Transverse colon (tissue), 4 donors: ENCODE results near the gene ABL2. TPM values are rescaled to one million over a fixed set of nuclear protein-coding genes. Genes with fewer than 3 reads are reported as not detected.
A peak's percentile ranks its signal among the peaks of the same experiment; 100 is the strongest.

Source experiments
- DNase-seq: peaks from one replicate; pipeline ENCODE4 v3.0.0-alpha.2; 2019
- H3K27ac ChIP-seq, 4 donors: fragments of 200-600 bp; sonication (generic); 2 replicates each; pipeline ENCODE4 v1.5.1; 2016 to 2018; ENCODE audit warnings: inconsistent platforms in 4 of 4
- H3K27me3 ChIP-seq: fragments of 200-600 bp; sonication (generic); 2 replicates; pipeline ENCODE4 v1.5.1; 2017; ENCODE audit warnings: inconsistent platforms
- H3K36me3 ChIP-seq, 4 donors: fragments of 200-600 bp; sonication (generic); 2 replicates each; pipeline ENCODE4 v1.5.1; 2017 to 2019; ENCODE audit warnings: inconsistent platforms in 4 of 4
- H3K4me1 ChIP-seq, 4 donors: fragments of 200-600 bp; sonication (generic); 2 replicates each; pipeline ENCODE4 v1.5.1; 2017 to 2020; ENCODE audit warnings: inconsistent platforms in 4 of 4
- H3K4me3 ChIP-seq, 4 donors: fragments of 200-600 bp; sonication (generic); 1 replicate in 1 of 4; 2 replicates in 3 of 4; pipeline versions ENCODE4 v1.5.1 to v1.6.1; 2017 to 2019; ENCODE audit warnings: inconsistent platforms in 4 of 4
- H3K9me3 ChIP-seq, 2 donors: fragments of 200-600 bp; sonication (generic); 2 replicates each; pipeline ENCODE4 v1.5.1; 2017 to 2019; ENCODE audit warnings: inconsistent platforms in 2 of 2
- EP300 ChIP-seq: sonication (generic); formaldehyde crosslinking; IDR thresholded peaks from one replicate; pipeline ENCODE4 v1.6.1; 2017; ENCODE audit warnings: antibody characterized with exemption, low read depth
- POLR2A ChIP-seq: fragments of 450-650 bp; IDR thresholded peaks from one replicate; pipeline ENCODE4 v1.6.1; 2016; ENCODE audit warnings: antibody characterized with exemption, mild to moderate bottlenecking, moderate library complexity
- POLR2AphosphoS5 ChIP-seq, 3 donors: sonication (generic); formaldehyde crosslinking; IDR thresholded peaks; one replicate each; pipeline ENCODE4 v1.6.1; 2016; ENCODE audit warnings: antibody characterized with exemption in 3 of 3
- WGBS, 2 donors: methylation state at CpG; one replicate each; pipeline ENCODE4 v1.1.5; 2018; ENCODE audit warnings: low coverage in 1 of 2; 5-methylcytosine and 5-hydroxymethylcytosine counted together
- in situ Hi-C, 4 donors: fragments of 200-750 bp; cut with MboI; loops; one replicate each; pipeline versions ENCODE4 v1.15.0 to v1.15.1; 2017; ENCODE audit warnings: low sequenced_read_pairs in 3 of 4, low pct_ligation_motif_present in 1 of 4, low pct_unique_long_range_greater_than_20kb in 1 of 4
- intact Hi-C: fragments of 100-400 bp; cut with DNase I; formaldehyde crosslinking; loops from one replicate; pipeline ENCODE4 v1.15.1; 2023; ENCODE audit warnings: low total_unique reads
- total RNA-seq, 4 donors: library from RNA; depleted of rRNA; stranded (reverse); fragments of >200 nt; gene quantifications; one replicate each; pipeline ENCODE4 v1.1.0, GENCODE V29; 2016
- TF ChIP-seq, protein P1 (sequence below), 5 experiments: fragments of 200-600 bp in 3 of 5; fragments of 450-650 bp in 2 of 5; sonication (generic) in 3 of 5; IDR thresholded peaks; 1 replicate in 2 of 5; 2 replicates in 3 of 5; pipeline ENCODE4 v1.5.1; 2016 to 2017; ENCODE audit warnings: antibody characterized with exemption in 5 of 5, inconsistent platforms in 3 of 5, mild to moderate bottlenecking in 2 of 5, moderate library complexity in 1 of 5

Gene ABL2
- total RNA-seq, 4 donors from 2014 or later = 9.6 to 51.7 (median 14.3) TPM

DNA sequence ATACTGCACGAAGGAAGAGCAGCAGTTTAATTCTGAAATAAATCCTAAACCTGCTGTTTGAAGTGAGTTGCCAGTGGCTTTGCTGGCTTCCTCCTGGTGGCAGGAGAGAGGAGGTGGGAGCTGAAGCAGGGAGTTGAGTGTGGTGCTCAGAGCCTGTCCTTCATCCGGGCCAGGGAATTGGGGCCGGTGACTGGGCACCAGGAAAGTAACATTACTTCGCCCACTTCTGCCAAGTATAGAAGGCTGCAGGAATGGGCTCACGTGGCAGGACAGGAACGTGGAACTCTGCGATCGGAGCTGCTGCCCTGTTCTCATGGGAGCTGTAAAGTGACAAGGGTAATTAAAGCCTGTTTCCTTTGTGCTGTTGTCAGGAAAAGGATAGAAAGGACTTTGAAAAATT is 139.0 kb downstream of the ABL2 start:
- H3K4me3 ChIP-seq = no peak overlapping the region
- no peaks in the 10 kb centered on the region for H3K27me3 ChIP-seq
- H3K36me3 ChIP-seq = peaks cover 0 to 31% (median 7%) of the 10 kb centered on the region in 4 donors
- DNase-seq = no peak
- 86 to 93% methylated on average over 7 to 8 of the region's 8 CpGs for WGBS, 2 donors
- intact Hi-C loops = no loop called here
- H3K27ac ChIP-seq = no peak overlapping the region
- H3K9me3 ChIP-seq = no peaks in the 10 kb centered on the region
- in situ Hi-C loops = loop anchor here in 1 of 4 donors (25.0 kb wide), 1 partner anchor 272 kb away; the partner anchor contains the start of gene AXDND1
- H3K4me1 ChIP-seq = no peaks in the 10 kb centered on the region
- no peak for TF ChIP-seq POLR2A
- TF ChIP-seq EP300 = no peak
- TF ChIP-seq, protein P1, sequence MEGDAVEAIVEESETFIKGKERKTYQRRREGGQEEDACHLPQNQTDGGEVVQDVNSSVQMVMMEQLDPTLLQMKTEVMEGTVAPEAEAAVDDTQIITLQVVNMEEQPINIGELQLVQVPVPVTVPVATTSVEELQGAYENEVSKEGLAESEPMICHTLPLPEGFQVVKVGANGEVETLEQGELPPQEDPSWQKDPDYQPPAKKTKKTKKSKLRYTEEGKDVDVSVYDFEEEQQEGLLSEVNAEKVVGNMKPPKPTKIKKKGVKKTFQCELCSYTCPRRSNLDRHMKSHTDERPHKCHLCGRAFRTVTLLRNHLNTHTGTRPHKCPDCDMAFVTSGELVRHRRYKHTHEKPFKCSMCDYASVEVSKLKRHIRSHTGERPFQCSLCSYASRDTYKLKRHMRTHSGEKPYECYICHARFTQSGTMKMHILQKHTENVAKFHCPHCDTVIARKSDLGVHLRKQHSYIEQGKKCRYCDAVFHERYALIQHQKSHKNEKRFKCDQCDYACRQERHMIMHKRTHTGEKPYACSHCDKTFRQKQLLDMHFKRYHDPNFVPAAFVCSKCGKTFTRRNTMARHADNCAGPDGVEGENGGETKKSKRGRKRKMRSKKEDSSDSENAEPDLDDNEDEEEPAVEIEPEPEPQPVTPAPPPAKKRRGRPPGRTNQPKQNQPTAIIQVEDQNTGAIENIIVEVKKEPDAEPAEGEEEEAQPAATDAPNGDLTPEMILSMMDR (IDR thresholded peaks at IDR 0.05) = no peak
- no peak for TF ChIP-seq POLR2AphosphoS5 (IDR thresholded peaks at IDR 0.05)

DNA sequence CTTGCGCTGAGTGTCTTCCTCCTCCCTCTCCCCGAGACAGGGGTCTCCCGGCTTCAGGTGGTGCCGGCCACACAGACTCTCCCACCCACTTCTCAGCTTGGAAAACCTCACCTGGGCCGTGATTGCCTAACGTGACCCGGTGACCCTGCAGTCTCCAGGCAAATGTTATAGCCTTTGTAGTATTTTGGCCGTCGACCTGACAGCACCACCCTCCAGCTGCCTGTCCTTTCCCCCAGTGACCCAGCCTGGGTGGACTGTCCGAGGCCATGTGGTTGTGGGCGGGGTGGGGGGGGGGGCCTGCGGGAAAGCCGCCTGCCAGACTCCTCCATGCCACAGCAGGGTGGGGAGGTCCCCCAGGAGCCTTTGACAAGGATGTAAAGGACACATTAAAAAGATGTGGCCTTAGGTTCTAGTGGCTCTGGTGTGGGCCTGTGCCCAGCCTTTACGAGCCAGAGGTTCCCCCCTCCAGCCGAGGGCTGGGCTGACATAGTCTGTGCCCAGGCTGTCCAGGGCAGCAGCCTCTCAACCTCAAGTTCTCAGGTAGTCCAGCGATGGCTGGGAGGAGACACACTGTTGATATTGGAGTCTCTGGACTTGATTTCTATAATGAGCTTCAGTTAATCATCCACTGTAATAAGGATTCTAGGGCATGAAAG is 139.5 kb downstream of the ABL2 start:
- H3K27me3 ChIP-seq = no peaks in the 10 kb centered on the region
- peaks cover 0 to 25% (median 4%) of the 10 kb centered on the region in 4 donors for H3K36me3 ChIP-seq
- H3K4me1 ChIP-seq = no peaks in the 10 kb centered on the region
- no peak overlapping the region for H3K4me3 ChIP-seq
- TF ChIP-seq POLR2A (no peak), EP300 (no peak)
- H3K9me3 ChIP-seq = no peaks in the 10 kb centered on the region
- DNase-seq = no peak
- WGBS, 2 donors = 80% methylated on average over 10 of the region's 16 CpGs; no CpG with 5 or more reads in 1 of the 2 donors
- no peak overlapping the region for H3K27ac ChIP-seq
- in situ Hi-C loops (loop anchor here in 1 of 4 donors (25.0 kb wide), 1 partner anchor 272 kb away; the partner anchor contains the start of gene AXDND1), intact Hi-C loops (no loop called here)

DNA sequence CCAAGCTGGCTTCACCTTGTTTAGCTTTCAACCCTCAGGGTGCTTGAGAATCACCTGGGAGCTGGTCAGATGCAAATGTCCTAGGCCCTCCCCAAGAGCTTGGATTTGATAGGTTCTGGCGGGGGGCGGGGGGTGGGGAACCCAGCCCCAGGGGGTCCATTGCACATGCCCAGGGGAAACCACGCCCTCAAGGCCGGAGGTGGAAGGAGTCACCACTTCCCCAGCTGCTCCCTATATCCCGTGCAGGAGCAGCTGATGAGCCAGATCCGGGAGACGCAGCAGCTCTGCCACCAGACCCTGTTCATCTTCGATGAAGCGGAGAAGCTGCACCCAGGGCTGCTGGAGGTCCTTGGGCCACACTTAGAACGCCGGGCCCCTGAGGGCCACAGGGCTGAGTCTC is 141.8 kb downstream of the ABL2 start:
- 79% methylated on average over 11 of the region's 11 CpGs; no CpG with 5 or more reads in 1 of the 2 donors for WGBS, 2 donors
- Histone ChIP-seq H3K36me3 (peaks cover 0 to 6% (median 0%) of the 10 kb centered on the region in 4 donors), H3K9me3 (no peaks in the 10 kb centered on the region), H3K27me3 (no peaks in the 10 kb centered on the region), H3K4me3 (no peak overlapping the region), H3K4me1 (peaks cover 6 to 13% (median 12%) of the 10 kb centered on the region in 4 donors), H3K27ac (peak overlapping the region in 2 of 4 donors; percentile 5 to 16)
- no peak for TF ChIP-seq POLR2AphosphoS5 (IDR thresholded peaks at IDR 0.05)
- intact Hi-C loops = no loop called here
- DNase-seq = peak; percentile 36
- in situ Hi-C loops = loop anchor here in 1 of 4 donors (25.0 kb wide), 1 partner anchor 275 kb away; the partner anchor contains the start of gene AXDND1

DNA sequence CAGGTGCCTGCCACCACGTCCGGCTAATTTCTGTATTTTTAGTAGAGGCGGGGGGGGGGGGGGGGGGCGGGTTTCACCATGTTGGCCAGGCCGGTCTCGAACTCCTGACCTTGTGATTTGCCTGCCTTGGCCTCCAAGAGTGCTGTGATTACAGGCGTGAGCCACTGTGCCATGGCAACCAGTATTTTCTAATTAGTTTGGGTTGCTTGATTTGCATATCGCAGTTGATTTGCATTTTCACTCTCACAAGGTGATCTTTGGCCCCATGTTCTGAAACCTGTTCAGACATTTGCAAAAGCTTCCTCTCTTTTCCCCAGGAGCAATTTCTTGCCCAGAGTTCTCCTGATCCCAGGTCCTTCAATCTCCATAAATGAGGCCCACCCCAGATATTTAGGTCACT is 145.9 kb downstream of the ABL2 start:
- Histone ChIP-seq H3K4me1 (peaks cover 6 to 30% (median 22%) of the 10 kb centered on the region in 4 donors), H3K9me3 (no peaks in the 10 kb centered on the region), H3K4me3 (no peak overlapping the region), H3K27me3 (no peaks in the 10 kb centered on the region), H3K27ac (peak overlapping the region in 3 of 4 donors; percentile 8 to 94 (median 13)), H3K36me3 (peaks cover 0 to 6% (median 0%) of the 10 kb centered on the region in 4 donors)
- in situ Hi-C loops (loop anchor here in 1 of 4 donors (25.0 kb wide), 1 partner anchor 279 kb away; the partner anchor contains the start of gene AXDND1), intact Hi-C loops (loop anchor here (5.0 kb wide), 1 partner anchor 284 kb away; the partner anchor contains the start of gene AXDND1)
- WGBS, 2 donors = 44 to 86% methylated on average over 1 to 8 of the region's 8 CpGs
- TF ChIP-seq POLR2AphosphoS5 (IDR thresholded peaks at IDR 0.05) (no peak), POLR2A (no peak), EP300 (no peak)
- TF ChIP-seq, protein P1 (IDR thresholded peaks at IDR 0.05) = no peak
- DNase-seq = peak; percentile 25

DNA sequence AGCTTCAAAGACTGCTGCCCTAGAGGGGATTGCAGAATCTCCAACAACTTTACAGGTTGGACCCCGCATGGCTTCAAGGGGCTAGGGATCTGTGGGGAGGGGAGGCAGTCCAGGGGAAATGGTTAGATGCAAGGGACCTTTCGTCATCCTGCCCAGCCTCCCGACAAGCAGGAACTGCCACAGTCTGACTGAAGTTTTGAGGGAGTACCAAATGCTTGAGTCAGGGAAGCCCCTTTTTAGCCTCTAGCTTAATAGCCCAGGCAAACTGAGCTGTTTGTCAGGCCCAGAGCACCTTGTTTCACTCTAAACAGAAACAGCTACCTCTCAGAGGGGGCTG is 146.5 kb downstream of the ABL2 start:
- no peak for DNase-seq
- H3K4me1 ChIP-seq = peaks cover 6 to 30% (median 22%) of the 10 kb centered on the region in 4 donors
- no peaks in the 10 kb centered on the region for H3K27me3 ChIP-seq
- intact Hi-C loops = loop anchor here (5.0 kb wide), 1 partner anchor 284 kb away; the partner anchor contains the start of gene AXDND1
- peak overlapping the region; percentile 92 to 94 (median 94) for H3K27ac ChIP-seq
- WGBS, 2 donors = 0% methylated on average over 3 of the region's 3 CpGs; no CpG with 5 or more reads in 1 of the 2 donors
- H3K4me3 ChIP-seq = peak overlapping the region; percentile 84 to 94 (median 88)
- no peaks in the 10 kb centered on the region for H3K9me3 ChIP-seq
- TF ChIP-seq POLR2A (no peak), EP300 (no peak), POLR2AphosphoS5 (IDR thresholded peaks at IDR 0.05) (no peak)
- TF ChIP-seq, protein P1 (IDR thresholded peaks at IDR 0.05) = no peak
- in situ Hi-C loops = loop anchor here in 1 of 4 donors (25.0 kb wide), 1 partner anchor 279 kb away; the partner anchor contains the start of gene AXDND1
- peaks cover 0 to 3% (median 0%) of the 10 kb centered on the region in 4 donors for H3K36me3 ChIP-seq
